HG03520 (cell line): ENCODE data around the gene AKNAD1.

Source experiments
- ATAC-seq: cut with Tn5 transposase; IDR thresholded peaks from one replicate; pipeline ENCODE4 v1.9.1; 2021; ENCODE audit warnings: mild to moderate bottlenecking, moderate library complexity; ENCODE audit not compliant: unreplicated experiment

AKNAD1 gene

GRCh38 chr1:108832929-108833328 is 24.0 kb downstream of the AKNAD1 start:
- no peak for ATAC-seq

DNA sequence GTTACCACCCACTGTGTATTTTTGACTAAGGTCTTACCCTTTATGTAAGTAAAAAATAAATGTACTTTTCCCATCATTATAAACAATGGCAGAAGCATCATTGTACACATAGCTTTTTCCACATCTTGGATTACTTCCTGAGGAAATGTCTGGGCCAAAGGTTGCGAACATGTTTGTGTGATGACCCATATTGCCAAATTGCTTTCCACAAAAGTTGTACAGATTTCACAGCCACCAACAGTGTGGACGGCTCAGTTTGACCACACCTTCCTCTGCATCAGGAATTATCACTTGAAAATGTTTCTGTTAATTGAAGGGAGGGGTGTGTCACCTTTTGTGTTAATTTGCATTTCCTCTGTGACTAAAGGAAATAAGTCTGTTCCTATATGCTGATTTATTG is 25.7 kb downstream of the AKNAD1 start:
- no peak for ATAC-seq

DNA sequence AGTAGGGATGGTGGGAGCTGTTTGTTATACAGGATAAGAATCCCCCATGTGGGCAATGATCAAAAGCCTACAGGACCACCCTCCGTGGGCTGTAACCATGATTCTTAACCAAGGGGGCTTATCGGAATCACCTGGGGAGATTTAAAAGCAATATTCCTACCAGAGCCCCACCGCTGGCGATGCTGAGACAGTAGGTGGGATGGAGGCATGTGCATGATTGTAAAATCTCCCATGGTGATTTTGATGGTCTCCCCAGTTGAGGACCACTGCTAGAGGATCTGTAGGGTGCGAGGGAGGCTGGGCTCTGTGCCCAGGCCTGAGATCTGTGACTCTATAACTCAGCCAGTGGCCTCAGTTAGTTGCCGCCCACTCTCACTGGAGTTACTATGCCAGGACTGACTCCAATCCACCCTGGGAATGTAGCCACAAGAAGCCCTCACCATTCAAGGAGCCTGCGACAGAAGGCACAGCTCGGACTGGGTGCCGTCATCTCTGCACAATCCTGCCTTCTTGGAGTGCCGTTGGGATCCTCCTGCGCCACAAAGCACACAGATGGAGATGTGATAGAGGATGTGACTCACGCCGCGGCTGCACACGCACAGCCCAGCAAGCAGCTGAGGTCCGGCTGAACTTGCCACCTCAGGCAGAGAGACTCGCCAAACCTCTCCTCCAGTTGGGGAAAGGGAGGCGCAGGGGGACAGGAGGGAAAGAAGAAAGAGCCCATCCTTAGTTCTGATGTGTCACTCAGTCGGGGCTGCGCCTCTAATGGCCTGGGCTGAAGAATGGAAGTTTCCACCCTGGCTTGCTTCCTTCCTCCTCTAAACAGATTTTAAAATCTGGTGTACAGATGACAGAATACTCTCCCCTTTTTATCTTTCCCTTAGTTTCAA is 26.5 kb downstream of the AKNAD1 start:
- no peak for ATAC-seq

DNA sequence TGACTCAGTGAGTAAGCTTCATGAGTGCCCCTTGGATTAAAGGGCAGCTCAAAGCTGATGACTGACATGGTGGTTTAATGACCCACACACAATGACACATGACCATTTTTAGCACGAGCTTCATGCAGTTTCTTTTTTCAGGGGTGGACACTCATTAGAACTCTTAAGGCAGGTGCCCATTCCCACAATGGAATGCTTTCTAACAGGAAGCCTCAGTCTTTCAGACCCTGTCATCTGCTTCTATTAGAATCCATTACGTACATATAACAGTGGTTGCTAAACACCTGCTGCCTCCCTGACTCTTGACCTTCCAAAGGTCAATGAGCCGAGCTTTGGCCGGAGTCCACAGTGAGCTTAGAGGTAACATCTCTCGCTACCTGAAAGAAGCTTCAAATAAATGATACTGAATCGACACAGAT is 27.4 kb downstream of the AKNAD1 start:
- ATAC-seq: no peak

- ATAC-seq: no peak
Measured at GRCh38 chr1:108828074-108828961, 28.6 kb downstream of the AKNAD1 start.

DNA sequence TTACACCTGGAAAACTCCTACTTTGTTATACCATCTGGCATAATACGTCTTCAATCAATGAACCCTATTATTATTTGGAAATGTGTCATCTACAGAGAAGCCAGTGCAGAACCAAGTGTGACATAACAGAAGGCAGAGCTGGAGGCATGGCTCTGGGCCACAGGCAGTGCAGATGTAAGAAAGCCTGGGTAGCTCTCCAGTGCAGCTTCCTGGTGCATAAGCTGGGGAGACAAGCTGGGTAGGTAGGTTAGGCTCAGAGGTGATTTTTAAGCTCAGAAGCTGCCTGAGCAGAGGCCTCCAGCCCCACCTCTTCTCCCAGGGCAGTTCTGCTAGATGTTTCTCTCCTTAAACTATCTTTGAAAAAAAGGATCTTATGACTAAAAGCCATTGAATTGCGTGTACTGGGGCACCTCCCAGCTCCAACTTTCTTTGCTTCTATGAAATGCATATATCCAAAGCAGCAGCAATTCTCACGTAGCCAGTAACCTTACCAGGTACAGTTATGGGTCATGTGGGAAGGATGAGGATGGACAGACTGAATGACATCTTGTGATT is 30.7 kb downstream of the AKNAD1 start:
- ATAC-seq: no peak

DNA sequence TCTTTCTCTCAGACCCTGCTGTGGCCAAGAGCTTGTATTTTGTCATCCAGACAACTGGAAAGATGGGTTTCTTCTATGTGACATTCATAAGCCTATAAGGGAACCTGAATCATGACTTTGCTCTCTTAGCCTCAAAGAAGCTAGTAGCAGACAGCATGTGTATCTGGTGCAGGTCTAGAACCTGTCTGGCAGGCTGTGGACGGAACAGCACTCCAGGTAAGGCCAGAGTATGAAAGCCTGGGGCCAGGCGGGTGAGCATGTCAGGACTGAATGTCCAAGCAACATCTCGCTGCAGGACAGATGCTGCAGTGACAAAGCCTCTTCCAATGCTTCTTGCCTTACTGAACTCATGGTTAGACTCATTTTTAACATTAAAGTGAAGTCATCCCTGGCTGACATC is 32.8 kb downstream of the AKNAD1 start:
- ATAC-seq: no peak

DNA sequence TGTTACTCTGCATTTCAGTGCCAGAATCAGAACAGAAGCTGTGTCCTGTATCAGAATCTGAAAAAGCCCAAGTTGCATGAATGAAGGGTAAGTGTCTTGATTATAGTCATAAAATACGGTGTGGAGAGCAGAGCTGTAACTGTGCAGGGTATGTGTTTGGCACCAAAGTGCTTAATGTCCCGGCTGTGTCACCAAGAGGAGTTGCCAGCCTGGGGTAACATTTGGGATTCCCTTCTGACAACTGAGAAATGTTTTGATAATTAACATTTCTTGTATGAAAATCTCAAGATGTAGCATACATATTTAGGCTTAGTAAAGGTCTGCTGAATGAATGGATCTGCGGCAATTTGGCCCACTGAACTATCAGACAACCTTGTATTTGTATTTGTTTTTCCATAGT is 33.3 kb downstream of the AKNAD1 start:
- ATAC-seq: no peak

- no peak for ATAC-seq
Measured at GRCh38 chr1:108819878-108820277, 37.0 kb downstream of the AKNAD1 start.

DNA sequence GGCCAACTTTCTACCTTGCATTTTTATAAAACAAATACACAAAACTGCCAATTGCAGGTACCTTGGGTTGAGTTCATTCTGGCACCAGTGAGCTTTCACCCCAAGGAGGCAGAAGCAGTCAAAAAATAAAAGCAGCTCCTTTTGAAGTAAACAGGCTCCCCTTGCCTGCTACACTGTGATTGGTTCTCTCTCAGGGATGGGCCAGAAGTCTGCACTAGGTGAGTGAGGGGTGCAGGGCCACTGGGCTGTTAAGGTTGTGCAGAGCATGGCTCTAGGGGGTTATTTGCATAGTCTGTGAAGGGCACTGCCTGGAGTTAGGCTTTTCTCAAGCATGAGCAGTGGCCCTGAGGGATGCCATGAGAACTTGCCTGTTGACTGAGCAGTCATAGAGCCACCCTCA is 39.1 kb downstream of the AKNAD1 start:
- ATAC-seq: no peak

DNA sequence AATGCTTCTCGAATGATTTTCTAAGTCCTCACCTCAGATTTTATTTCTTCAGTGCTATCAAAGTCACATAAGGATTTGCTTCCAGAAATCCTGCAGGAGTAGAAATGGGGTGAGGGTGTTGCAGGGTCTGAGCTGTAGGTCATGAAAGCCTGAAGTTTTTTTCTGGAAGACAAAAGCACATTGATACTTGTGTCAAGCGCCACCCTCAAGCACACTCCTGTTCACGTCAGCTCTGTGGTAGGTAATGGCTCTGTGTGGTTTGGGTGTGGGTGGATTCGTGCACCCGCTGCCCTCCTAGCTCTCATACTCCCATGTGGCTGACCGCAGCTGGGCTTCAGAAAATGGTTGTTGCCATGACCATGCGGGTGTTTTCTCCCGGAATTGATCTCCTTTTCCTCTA is 39.9 kb downstream of the AKNAD1 start:
- no peak for ATAC-seq

DNA sequence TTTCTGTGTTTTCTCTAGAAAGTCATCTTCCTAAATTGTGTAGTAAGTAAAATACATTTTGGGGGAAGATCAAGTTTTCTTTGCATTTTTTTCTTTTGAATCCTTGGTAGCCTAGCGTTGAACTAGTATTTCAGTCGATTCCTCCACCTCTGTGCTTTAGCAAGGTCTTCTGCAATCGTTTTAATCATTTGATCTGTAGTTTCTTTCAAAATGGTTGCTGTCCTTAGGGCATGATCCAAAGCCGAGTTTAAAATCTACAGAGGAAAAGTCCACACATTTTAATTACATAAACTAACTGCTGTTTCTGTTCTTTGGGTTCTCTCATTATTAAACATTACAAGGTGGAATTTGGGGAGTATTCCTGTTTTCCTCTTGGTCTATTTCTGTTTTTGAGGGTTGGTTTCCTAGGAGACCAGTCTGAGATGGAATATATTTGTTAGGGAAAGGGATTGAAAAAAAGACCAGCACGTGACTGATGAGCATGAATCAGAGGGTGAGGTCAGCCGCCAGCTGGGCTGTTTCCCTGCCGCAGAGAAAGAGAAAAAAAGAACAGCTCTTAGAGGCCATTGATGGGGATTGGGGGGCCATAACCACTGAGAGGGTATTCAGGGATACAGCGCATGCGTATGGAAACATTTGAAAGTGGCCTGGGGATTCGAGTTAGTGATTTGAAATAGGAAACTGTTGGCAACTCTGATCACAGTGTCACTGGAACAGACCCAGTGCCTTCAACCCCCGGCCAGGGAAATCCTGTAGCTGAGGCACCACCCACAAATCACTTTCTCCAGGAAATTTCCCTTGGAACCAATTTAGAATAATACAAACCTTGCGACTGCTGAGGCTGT is 40.6 kb downstream of the AKNAD1 start:
- ATAC-seq: no peak

DNA sequence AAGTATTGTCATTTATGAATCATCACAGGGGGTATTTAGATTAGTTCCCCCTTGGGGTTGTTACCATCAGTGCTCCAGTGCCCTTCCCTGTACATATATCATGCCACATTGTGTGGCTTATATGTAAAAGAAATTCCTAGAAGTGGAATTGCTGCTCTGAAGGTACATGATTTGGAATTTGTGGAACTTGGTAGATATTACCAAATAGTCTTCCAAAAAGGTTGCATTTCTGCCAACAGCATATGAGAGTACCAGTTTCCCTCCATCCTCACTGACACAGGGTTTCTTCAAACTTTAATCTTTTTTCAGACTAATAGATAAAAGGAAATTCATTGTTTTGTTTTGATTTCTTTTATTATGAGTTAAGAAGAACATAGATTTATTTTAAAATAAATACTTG is 41.3 kb downstream of the AKNAD1 start:
- ATAC-seq: no peak

DNA sequence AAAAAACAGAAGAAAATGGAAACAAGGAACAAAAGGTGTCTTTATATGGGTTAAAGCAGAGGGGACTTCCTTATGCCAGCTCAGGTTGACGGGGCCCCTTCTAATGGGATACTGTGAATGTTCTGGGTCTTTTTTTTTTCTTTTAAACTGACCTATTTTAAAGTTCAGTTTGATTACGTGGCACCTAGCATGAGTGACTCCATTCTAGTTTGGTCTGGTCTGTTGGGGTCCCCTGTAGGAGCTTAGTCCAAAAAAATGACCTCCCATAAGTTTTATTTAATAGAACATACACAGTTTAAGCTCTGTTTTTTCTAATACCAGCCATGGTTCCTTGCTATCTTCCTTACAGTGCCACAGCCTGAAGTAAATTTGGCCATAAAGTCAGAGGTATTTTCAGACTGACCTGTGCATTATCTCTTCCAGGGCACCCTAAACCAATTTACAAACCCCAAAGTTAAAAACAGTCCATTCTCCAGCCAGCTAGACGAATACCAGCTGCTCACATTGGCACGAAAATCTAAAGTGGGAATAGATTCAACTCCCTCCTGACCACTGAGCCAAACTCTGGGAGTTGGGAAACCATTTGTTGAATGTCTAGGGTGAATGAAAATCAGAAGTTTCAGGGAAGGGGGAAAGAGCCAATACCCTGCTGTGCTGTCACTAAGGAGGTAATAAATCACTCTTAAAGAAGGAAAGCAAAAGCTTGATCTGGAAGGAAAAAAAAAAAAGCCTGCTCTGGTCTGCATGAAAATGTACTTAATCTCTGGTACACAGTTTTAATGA is 42.4 kb downstream of the AKNAD1 start:
- no peak for ATAC-seq

DNA sequence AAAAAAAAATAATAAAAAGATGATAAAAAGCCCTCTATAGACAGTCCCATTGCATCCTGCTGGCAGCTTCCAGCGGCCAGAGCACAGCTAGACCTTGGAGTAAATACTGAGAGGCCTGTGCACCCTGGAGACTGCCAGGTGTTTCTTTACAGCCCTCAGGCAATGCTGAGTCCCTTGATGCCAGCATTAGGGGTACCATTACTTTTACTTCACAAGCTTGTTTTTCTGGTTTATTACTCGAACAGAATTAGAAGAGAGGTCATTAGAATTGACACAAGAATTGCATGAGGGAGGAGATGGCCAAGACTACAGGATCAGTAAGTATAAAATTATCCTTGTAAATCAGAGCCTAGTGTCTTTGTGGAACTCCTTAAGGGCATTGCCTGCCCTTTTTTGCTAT is 43.6 kb downstream of the AKNAD1 start:
- no peak for ATAC-seq

DNA sequence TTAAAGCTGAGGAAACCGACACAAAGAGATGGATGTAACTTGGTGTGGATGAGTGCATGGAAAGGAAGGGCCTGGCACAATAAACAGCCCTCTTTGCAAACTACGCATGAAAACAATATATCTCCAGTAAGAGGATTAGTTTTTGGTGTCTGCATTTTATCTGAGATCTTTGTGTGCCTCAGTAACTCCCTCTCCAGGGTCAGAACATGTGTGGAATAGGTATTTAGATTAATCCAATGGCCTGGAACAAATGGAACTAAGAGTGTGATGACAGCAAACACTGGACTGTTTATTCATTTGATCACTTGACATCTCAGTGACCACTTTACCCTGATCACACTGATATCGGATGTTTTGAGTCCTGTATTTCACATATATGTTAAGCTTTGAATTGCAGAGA is 45.3 kb downstream of the AKNAD1 start:
- ATAC-seq: no peak

GRCh38 chr1:108808438-108808837 is 48.5 kb downstream of the AKNAD1 start:
- ATAC-seq: no peak

DNA sequence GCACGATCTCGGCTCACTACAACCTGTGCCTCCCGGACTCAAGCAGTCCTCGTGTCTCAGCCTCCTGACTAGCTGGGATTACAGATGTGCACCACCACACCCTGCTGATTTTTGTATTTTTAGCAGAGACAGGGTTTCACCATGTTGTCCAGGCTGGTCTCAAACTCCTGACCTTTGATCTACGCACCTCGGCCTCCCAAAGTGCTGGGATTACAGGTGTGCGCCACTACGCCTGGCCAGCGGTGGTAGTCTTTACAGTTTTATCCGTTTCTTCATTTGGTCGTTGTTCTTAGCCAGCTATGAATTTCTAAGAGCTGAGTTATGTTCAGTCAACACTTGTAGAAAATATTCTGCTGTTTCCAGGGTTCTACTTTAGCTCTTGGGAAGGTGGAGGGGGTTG is 53.3 kb downstream of the AKNAD1 start:
- ATAC-seq: no peak

GRCh38 chr1:108801101-108801500 is 55.8 kb downstream of the AKNAD1 start:
- no peak for ATAC-seq

GRCh38 chr1:108799001-108799400 is 57.9 kb downstream of the AKNAD1 start:
- ATAC-seq: no peak
